ENCODE data around the gene AP1S1. TPM values are rescaled to one million over a fixed set of nuclear protein-coding genes. Genes with fewer than 3 reads are reported as not detected.

The AP1S1 gene
- total and polyA plus RNA-seq, 9 of the 15 experiments (the other 6 are each of a cell fraction or from before 2014, with no cell fraction given) = 4.4 to 149 (median 89.4) TPM

DNA sequence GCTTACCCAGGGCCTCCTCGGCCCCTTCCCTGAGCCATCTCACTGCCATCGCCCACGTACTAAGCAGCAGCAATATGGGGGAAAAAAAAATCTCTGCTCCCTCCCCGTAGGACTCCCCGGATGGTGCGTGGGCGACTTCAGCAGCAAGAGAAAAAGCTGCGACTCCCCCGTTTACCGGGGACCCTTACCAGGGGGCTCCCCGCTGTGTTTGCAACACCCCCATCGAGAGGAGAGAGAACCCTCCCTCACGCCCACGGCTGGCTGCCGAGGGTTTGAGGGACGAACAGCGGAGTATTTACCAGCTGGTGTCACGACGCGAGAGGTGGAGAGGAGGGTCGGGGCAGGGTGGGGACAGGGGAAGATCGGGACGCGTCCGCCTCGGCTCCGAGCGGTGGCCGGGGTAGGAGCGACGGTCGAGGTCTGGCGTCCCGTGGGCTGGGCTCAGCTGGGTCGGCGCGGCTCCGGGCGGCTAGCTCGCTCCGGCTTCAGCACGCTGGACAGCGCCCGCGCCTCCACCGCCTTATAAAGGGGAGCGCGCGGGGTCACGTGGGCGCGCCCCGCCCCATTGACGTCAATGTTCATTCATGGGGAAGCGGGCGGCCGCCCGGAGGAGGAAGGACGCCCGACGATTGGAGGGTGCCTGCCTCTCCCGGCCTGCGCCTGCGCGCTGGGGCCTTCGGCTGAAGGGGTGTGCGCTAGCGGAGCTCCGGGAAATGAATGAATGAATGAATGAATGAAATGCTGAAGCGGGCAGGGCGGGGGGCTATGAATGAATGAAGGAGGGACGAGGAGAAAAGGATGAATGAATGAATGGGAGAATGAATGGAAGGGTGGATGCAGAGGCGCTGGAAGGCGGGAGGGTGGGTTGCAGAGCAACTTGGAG is 11.0 kb downstream of the AP1S1 start, which contains the start of gene VGF (continued):
- TF ChIP-seq, protein P1, sequence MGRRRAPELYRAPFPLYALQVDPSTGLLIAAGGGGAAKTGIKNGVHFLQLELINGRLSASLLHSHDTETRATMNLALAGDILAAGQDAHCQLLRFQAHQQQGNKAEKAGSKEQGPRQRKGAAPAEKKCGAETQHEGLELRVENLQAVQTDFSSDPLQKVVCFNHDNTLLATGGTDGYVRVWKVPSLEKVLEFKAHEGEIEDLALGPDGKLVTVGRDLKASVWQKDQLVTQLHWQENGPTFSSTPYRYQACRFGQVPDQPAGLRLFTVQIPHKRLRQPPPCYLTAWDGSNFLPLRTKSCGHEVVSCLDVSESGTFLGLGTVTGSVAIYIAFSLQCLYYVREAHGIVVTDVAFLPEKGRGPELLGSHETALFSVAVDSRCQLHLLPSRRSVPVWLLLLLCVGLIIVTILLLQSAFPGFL (CRISPR knock-in tag; IDR thresholded peaks at IDR 0.05) = no peak
- TF ChIP-seq ZNF583 (CRISPR knock-in tag; IDR thresholded peaks at IDR 0.05) (peak; percentile 68; the same call in 1 of the 2 replicates), ZNF76 (CRISPR knock-in tag; IDR thresholded peaks at IDR 0.05; ENCODE audit: borderline replicate concordance) (no peak), RFX5 (IDR thresholded peaks at IDR 0.05; ENCODE audit: low read depth, low read length) (no peak), HCFC1 (IDR thresholded peaks at IDR 0.05; ENCODE audit: low read depth, low read length) (peak; percentile 55), ZNF707 (CRISPR knock-in tag; conservative IDR thresholded peaks at IDR 0.05) (no peak), POLR2B (IDR thresholded peaks at IDR 0.05; ENCODE audit: low read depth, partially characterized antibody) (peak; percentile 45)
- TF ChIP-seq, protein P2, sequence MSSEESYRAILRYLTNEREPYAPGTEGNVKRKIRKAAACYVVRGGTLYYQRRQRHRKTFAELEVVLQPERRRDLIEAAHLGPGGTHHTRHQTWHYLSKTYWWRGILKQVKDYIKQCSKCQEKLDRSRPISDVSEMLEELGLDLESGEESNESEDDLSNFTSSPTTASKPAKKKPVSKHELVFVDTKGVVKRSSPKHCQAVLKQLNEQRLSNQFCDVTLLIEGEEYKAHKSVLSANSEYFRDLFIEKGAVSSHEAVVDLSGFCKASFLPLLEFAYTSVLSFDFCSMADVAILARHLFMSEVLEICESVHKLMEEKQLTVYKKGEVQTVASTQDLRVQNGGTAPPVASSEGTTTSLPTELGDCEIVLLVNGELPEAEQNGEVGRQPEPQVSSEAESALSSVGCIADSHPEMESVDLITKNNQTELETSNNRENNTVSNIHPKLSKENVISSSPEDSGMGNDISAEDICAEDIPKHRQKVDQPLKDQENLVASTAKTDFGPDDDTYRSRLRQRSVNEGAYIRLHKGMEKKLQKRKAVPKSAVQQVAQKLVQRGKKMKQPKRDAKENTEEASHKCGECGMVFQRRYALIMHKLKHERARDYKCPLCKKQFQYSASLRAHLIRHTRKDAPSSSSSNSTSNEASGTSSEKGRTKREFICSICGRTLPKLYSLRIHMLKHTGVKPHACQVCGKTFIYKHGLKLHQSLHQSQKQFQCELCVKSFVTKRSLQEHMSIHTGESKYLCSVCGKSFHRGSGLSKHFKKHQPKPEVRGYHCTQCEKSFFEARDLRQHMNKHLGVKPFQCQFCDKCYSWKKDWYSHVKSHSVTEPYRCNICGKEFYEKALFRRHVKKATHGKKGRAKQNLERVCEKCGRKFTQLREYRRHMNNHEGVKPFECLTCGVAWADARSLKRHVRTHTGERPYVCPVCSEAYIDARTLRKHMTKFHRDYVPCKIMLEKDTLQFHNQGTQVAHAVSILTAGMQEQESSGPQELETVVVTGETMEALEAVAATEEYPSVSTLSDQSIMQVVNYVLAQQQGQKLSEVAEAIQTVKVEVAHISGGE (CRISPR knock-in tag; IDR thresholded peaks at IDR 0.05) = peak in 1 of 3 experiments; percentile 61; a peak in 1 of 6 replicates
- TF ChIP-seq, protein P3, sequence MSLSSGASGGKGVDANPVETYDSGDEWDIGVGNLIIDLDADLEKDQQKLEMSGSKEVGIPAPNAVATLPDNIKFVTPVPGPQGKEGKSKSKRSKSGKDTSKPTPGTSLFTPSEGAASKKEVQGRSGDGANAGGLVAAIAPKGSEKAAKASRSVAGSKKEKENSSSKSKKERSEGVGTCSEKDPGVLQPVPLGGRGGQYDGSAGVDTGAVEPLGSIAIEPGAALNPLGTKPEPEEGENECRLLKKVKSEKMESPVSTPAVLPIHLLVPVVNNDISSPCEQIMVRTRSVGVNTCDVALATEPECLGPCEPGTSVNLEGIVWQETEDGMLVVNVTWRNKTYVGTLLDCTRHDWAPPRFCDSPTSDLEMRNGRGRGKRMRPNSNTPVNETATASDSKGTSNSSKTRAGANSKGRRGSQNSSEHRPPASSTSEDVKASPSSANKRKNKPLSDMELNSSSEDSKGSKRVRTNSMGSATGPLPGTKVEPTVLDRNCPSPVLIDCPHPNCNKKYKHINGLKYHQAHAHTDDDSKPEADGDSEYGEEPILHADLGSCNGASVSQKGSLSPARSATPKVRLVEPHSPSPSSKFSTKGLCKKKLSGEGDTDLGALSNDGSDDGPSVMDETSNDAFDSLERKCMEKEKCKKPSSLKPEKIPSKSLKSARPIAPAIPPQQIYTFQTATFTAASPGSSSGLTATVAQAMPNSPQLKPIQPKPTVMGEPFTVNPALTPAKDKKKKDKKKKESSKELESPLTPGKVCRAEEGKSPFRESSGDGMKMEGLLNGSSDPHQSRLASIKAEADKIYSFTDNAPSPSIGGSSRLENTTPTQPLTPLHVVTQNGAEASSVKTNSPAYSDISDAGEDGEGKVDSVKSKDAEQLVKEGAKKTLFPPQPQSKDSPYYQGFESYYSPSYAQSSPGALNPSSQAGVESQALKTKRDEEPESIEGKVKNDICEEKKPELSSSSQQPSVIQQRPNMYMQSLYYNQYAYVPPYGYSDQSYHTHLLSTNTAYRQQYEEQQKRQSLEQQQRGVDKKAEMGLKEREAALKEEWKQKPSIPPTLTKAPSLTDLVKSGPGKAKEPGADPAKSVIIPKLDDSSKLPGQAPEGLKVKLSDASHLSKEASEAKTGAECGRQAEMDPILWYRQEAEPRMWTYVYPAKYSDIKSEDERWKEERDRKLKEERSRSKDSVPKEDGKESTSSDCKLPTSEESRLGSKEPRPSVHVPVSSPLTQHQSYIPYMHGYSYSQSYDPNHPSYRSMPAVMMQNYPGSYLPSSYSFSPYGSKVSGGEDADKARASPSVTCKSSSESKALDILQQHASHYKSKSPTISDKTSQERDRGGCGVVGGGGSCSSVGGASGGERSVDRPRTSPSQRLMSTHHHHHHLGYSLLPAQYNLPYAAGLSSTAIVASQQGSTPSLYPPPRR (CRISPR knock-in tag; IDR thresholded peaks at IDR 0.05; ENCODE audit: borderline replicate concordance) = peak; percentile 67; the same call in 1 of the 2 replicates
- TF ChIP-seq, protein P4, sequence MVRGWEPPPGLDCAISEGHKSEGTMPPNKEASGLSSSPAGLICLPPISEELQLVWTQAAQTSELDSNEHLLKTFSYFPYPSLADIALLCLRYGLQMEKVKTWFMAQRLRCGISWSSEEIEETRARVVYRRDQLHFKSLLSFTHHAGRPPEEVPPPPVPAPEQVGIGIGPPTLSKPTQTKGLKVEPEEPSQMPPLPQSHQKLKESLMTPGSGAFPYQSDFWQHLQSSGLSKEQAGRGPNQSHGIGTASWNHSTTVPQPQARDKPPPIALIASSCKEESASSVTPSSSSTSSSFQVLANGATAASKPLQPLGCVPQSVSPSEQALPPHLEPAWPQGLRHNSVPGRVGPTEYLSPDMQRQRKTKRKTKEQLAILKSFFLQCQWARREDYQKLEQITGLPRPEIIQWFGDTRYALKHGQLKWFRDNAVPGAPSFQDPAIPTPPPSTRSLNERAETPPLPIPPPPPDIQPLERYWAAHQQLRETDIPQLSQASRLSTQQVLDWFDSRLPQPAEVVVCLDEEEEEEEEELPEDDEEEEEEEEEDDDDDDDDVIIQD (CRISPR knock-in tag; IDR thresholded peaks at IDR 0.05) = no peak
- TF ChIP-seq, protein P5, sequence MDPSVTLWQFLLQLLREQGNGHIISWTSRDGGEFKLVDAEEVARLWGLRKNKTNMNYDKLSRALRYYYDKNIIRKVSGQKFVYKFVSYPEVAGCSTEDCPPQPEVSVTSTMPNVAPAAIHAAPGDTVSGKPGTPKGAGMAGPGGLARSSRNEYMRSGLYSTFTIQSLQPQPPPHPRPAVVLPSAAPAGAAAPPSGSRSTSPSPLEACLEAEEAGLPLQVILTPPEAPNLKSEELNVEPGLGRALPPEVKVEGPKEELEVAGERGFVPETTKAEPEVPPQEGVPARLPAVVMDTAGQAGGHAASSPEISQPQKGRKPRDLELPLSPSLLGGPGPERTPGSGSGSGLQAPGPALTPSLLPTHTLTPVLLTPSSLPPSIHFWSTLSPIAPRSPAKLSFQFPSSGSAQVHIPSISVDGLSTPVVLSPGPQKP (CRISPR knock-in tag; IDR thresholded peaks at IDR 0.05) = no peak
